Stimulated activated CD8-positive, alpha-beta memory T cell treated with anti-CD3 and anti-CD28 coated beads, Interleukin-15, amount 100 ng/mL, for 48 hours (primary cell): ENCODE data around the gene SULT1A2.
"Not testable (repeated sequence)": the region's sequence is repeated elsewhere in the genome, so short reads cannot be mapped to it uniquely, and the experiment has no call there.

Experiments
- DNase-seq, 2 donors: peaks; one replicate each; pipeline ENCODE4 v3.0.0-alpha.2; 2020; ENCODE audit warnings: low read depth in 2 of 2

SULT1A2 gene

DNA sequence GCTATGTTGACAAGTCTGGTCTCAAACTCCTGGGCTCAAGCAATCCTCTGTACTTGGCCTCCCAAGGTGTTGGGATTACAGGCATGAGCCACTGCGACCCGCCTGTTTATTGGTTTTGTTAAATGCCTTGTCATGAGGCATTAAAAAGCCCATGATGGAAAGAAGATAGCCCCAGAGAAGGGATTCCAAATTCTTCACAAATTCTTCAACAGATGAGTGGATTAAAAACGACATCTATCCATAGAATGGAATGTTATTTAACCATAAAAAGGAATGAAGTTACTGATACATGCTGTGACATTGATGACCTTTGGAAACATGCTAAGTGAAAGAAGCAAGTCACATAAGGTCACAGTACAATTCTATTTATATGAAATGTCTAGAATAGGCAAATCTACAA lies 38.4 kb downstream of the SULT1A2 start:
- DNase-seq = no peak

- no peak for DNase-seq
These were observed 39.9 kb downstream of the SULT1A2 start for GRCh38 chr16:28556914-28557320.

DNA sequence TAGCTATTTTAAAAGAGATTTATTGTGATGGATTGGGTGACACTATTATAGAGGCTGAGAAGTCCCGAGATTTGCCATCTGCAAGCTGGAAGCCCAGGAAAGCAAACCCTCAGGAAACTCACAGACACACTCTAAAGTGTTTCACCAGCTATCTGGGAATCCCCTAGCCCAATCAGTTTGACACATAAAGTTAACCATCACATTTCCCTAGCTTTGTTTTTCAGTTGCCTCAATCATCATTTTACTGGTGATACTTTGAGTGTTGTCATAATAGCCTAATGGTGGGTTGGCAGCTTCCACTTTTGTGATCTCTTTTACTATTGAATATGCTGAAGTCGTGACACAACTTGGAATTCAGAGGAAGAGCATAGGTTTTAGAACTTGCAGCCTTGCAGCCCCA lies 41.3 kb downstream of the SULT1A2 start:
- DNase-seq = no peak

DNA sequence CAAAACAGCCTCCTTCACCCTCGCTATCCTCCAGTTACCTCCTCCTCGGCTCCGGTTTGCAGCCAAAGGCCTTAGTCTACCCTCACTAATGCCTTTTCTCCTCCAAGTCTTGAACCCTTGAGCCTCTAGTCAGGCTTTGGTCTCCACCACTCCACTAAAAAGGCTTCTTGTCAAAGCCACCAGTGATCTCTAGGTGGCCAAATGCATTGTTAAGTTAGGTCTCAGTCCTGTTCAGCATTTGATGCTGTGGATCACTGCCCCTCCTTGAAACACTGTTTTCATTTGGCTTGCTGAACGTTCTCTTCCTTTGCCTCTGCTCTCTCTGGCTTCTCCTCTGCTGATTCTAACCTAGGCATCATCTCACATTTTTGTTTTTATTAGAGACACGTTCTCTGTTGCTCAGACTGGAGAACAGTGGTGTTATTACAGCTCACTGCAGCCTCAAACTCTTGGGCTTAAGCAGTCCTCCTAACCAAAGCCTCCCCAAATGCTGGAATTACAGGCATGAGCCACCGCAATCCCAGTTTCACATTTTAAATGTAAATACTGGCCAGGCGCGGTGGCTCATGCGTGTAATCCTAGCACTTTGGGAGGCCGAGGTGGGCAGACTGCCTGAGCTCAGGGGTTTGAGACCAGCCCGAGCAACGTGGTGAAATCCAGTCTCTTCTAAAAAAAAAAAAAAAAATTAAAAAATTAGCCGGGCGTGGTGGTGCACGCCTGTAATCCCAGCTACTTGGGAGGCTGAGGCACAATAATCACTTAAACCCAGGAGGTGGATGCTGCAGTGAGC lies 42.0 kb downstream of the SULT1A2 start:
- no peak for DNase-seq

- peak; percentile 79 to 82 for DNase-seq
These were observed 42.8 kb downstream of the SULT1A2 start, which contains the start of gene SGF29 for GRCh38 chr16:28553776-28554633. SGF29 (plus strand) TSS chr16:28553920; CDS start chr16:28581070, 27,150 bp downstream.

DNA sequence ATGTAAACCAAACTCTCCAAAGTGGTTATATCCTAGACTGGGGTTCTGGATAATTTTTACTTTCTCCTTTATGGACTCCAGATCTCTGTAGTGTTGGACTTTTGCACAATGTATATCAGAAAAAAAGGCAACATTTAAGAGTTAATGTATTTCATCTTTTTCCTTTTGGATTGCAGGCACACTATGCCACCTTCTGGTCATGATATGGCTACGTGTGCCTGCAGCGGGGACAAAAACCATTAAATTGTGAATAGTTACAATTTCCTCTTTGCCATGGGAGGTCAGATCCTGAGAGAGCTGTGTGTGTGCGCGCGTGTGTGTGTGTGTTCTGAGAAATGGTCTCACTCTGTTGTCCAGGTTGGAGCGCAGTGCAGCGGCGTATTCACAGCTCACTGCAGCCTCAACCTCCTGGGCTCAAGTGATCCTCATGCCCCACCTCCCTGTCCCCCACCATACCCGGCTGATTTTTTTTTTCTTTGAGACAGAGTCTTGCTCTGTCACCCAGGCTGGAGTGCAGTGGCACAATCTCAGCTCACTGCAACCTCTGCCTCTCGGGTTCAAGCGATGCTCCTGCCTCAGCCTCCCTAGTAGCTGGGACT lies 47.5 kb downstream of the SULT1A2 start:
- DNase-seq = no peak

DNA sequence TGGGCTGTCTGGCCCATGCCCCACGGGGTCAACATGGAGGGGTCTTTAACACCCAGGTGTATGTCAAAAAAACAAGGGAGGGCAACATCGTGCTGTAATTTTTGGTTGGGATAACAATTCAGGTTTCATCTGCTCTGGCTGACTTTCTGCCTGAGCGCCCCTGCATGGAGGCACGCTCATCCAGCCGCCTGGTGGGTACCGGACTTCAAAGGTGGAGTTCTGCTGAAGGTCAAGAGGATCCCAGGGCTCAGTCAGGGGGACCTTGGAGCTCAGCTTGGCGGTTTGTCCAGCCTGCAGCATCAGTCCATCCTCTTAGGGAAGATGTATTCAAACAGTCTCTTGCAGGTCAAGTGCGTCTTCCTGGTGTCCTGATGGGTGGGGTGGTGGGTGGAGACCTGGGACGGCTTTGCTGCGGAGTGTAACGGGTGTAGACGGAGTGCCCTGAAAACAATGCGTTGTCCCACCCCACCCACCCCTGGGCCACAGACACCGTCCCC lies 48.5 kb downstream of the SULT1A2 start:
- DNase-seq = no peak

DNA sequence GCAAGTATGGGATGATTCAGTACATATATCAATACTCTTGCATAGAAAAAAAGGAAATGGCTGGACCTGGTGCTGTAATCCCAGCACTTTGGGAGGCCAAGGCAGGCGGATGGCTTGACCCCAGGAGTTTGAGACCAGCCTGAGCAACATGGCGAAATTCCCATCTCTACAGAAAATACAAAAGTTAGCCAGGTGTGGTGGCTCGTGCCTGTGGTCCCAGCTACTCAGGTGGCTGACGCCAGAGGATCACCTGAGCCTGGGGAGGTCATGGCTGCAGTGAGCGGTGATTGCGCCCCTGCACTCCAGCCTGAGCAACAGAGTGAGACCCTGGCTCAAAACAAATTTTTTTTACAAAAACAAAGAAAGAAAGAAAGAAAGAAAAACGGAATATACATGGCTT lies 50.2 kb downstream of the SULT1A2 start:
- no peak for DNase-seq

DNA sequence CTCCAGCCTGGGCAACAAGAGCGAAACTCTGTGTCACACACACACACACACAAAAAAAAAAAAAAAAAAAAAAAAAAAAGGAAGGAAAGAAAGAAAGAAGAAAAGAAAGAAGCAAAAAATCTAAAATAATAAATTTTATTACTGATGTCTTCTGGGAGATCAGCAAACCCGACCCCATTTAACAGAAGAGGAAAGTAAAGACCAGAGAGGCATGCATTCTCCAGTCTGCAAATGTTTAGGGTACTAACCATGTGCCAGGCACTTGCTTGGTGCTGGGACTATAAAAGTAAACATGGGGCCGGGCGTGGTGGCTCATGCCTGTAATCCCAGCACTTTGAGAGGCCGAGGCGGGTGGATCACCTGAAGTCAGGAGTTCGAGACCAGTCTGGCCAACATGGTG lies 50.9 kb downstream of the SULT1A2 start:
- DNase-seq = not testable (repeated sequence)

- DNase-seq = no peak
These were observed 51.9 kb downstream of the SULT1A2 start for GRCh38 chr16:28544998-28545397.

DNA sequence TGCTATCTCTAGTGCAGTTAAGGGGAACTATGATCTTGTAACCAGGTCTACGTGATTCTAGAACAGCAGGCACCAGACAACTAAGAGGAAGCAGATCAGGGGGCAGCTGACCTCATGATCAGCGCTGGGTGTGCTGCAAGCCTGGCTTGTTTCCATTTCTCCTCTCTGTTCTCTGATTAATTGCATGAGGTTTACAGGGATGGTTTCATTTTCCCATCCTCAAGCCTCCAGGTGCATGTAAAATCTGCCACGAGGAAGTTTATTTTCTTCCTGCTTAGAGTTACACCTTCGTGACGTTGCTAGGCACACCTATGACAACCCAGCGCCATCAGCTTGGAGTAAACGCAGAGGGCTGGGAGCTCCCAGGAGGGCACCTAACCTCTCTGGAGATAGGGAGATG lies 53.8 kb downstream of the SULT1A2 start:
- no peak for DNase-seq

GRCh38 chr16:28542646-28543045 lies 54.2 kb downstream of the SULT1A2 start:
- DNase-seq = no peak
